DND-41 (cell line): ENCODE measurements around the gene GPHN.
A peak's percentile ranks its signal among the peaks of the same experiment; 100 is the strongest.

ENCODE experiments used
- ATAC-seq: fragments of 200-7000 bp; cut with Tn5 transposase; 3 replicates; pipeline ENCODE4 v1.9.1; 2021; ENCODE audit warnings: low read depth; ENCODE audit not compliant: insufficient read depth
- DNase-seq: peaks from one replicate; pipeline ENCODE4 v3.0.0-alpha.2; 2020
- H2AFZ ChIP-seq: 2 replicates; pipeline ENCODE4 v1.6.0; 2012; ENCODE audit warnings: low read depth, low read length
- H3K27ac ChIP-seq: 2 replicates; pipeline ENCODE4 v1.5.1; 2012; ENCODE audit warnings: low read length, inconsistent platforms
- H3K27me3 ChIP-seq: fragments of 200-600 bp; sonication (generic); 2 replicates; pipeline ENCODE4 v1.6.0; 2012; ENCODE audit warnings: low read length, mild to moderate bottlenecking, inconsistent platforms; ENCODE audit not compliant: insufficient read depth, poor library complexity
- H3K36me3 ChIP-seq: 2 replicates; pipeline ENCODE4 v1.5.1; 2012; ENCODE audit warnings: low read length, inconsistent platforms; ENCODE audit not compliant: insufficient read depth
- H3K4me1 ChIP-seq: 2 replicates; pipeline ENCODE4 v1.5.1; 2012; ENCODE audit warnings: mild to moderate bottlenecking, low read length; ENCODE audit not compliant: insufficient read depth
- H3K4me2 ChIP-seq: 2 replicates; pipeline ENCODE4 v1.6.0; 2012; ENCODE audit warnings: mild to moderate bottlenecking, moderate library complexity, low read length, inconsistent platforms; ENCODE audit not compliant: insufficient read depth
- H3K4me3 ChIP-seq, 2 experiments: fragments of 200-600 bp in 1 of 2; shearing (Covaris generic) in 1 of 2; 2 replicates each; pipeline ENCODE4 v1.5.1; 2012 to 2016; ENCODE audit warnings: inconsistent platforms in 2 of 2, low read length in 2 of 2, mild to moderate bottlenecking in 2 of 2, low read depth in 1 of 2, moderate library complexity in 1 of 2
- H3K79me2 ChIP-seq: 2 replicates; pipeline ENCODE4 v1.6.0; 2012; ENCODE audit warnings: low read length, inconsistent platforms; ENCODE audit not compliant: insufficient read depth
- H3K9ac ChIP-seq: 2 replicates; pipeline ENCODE4 v1.6.0; 2012; ENCODE audit warnings: low read depth, mild to moderate bottlenecking, inconsistent platforms, low read length, moderate library complexity
- H3K9me3 ChIP-seq: 2 replicates; pipeline ENCODE4 v1.5.1; 2012; ENCODE audit warnings: low read length, moderate library complexity, mild to moderate bottlenecking, inconsistent platforms; ENCODE audit not compliant: insufficient read depth, severe bottlenecking
- H4K20me1 ChIP-seq: 2 replicates; pipeline ENCODE4 v1.6.0; 2012; ENCODE audit warnings: low read length; ENCODE audit not compliant: insufficient read depth
- EZH2 ChIP-seq: IDR thresholded peaks from 3 replicates; pipeline ENCODE4 v1.6.1; 2012; ENCODE audit warnings: borderline replicate concordance, low read depth, mild to moderate bottlenecking, moderate library complexity, low read length, inconsistent platforms; ENCODE audit not compliant: severe bottlenecking
- TF ChIP-seq, protein P1 (sequence below): IDR thresholded peaks from 2 replicates; pipeline ENCODE4 v1.5.1; 2012; ENCODE audit warnings: borderline replicate concordance, low read length, moderate library complexity, mild to moderate bottlenecking; ENCODE audit not compliant: poor library complexity, severe bottlenecking; ENCODE audit errors: extremely low read depth

The GPHN gene

DNA sequence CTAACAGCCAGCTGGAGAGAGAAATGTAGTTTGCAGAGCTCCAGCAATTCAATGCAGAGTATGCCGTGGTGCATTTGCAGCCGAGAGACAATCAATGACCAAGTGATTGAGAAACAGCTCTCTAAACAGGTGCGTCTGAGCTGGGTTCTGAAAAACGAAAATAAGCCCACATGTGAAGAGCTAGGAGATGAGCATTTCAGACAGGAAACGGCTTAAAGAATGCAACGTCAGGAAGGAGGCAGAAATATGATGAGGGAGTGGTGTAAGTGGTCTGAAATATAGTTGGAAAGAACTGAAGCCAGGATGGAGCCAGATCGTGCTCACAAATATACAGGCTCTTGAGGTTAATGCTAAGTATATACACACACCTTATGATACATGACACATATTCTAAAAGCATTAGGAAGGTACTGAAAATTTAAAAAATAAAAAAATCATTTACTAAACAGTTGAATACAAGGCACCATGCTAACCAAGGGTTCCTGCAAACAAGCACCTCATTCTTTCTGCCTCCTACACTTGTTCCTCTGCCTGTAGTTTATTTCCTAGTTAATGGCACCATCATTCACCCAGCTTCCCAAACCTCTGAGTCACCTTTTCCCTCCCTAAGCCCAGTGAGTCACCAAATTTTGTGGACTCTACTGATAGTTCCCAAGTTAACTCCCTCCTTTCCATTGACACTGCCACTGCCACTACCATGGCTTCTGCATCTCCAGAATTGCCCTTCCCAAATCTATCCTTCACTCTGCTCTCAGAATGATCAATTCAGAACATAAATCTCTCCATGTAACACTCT lies 679.0 kb downstream of the GPHN start:
- peak overlapping the region in 1 of 2 experiments; percentile 43; a peak in 2 of 4 replicates for H3K4me3 ChIP-seq
- no peaks in the 10 kb centered on the region for H4K20me1 ChIP-seq
- DNase-seq = peak; percentile 67
- ATAC-seq = peak; percentile 93
- H3K9me3 ChIP-seq = no peaks in the 10 kb centered on the region
- H3K36me3 ChIP-seq = no peaks in the 10 kb centered on the region
- H2AFZ ChIP-seq = peak overlapping the region; percentile 71
- H3K27me3 ChIP-seq = no peaks in the 10 kb centered on the region
- TF ChIP-seq EZH2 = no peak
- TF ChIP-seq, protein P1, sequence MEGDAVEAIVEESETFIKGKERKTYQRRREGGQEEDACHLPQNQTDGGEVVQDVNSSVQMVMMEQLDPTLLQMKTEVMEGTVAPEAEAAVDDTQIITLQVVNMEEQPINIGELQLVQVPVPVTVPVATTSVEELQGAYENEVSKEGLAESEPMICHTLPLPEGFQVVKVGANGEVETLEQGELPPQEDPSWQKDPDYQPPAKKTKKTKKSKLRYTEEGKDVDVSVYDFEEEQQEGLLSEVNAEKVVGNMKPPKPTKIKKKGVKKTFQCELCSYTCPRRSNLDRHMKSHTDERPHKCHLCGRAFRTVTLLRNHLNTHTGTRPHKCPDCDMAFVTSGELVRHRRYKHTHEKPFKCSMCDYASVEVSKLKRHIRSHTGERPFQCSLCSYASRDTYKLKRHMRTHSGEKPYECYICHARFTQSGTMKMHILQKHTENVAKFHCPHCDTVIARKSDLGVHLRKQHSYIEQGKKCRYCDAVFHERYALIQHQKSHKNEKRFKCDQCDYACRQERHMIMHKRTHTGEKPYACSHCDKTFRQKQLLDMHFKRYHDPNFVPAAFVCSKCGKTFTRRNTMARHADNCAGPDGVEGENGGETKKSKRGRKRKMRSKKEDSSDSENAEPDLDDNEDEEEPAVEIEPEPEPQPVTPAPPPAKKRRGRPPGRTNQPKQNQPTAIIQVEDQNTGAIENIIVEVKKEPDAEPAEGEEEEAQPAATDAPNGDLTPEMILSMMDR = no peak
- H3K9ac ChIP-seq = peak overlapping the region; percentile 44
- H3K27ac ChIP-seq = peak overlapping the region; percentile 76
- peaks cover 25% of the 10 kb centered on the region for H3K4me1 ChIP-seq
- H3K4me2 ChIP-seq = peak overlapping the region; percentile 61
- H3K79me2 ChIP-seq = no peaks in the 10 kb centered on the region

DNA sequence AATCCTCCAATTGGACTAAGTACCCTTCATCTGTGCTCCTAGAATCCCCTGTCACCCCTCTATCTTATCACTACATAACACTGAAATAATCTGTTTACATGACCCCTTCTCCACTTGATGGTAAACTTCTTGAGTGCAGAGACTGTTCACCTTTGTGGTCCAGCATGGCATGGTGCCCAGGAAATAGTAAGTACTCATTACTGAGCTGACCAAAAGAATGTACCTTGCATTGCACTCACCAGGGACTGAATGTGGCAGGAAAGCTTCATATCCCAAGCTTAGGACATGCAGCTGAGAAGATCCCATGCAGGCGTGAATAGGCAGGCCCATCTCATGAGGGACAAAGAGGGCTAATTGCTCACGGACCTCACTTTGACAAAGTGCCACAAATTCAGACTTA lies 679.9 kb downstream of the GPHN start:
- no peak for TF ChIP-seq EZH2
- TF ChIP-seq, protein P1 = no peak
- Histone ChIP-seq H3K36me3 (no peaks in the 10 kb centered on the region), H4K20me1 (no peaks in the 10 kb centered on the region), H2AFZ (no peak overlapping the region), H3K27me3 (no peaks in the 10 kb centered on the region), H3K4me2 (no peak overlapping the region), H3K9me3 (no peaks in the 10 kb centered on the region), H3K4me1 (peaks cover 25% of the 10 kb centered on the region), H3K4me3 (no peak overlapping the region), H3K79me2 (no peaks in the 10 kb centered on the region), H3K9ac (no peak overlapping the region), H3K27ac (no peak overlapping the region)
- no peak for ATAC-seq
- no peak for DNase-seq

- TF ChIP-seq, protein P1 = no peak
- no peak for TF ChIP-seq EZH2
- no peaks in the 10 kb centered on the region for H3K27me3 ChIP-seq
- H3K27ac ChIP-seq = no peak overlapping the region
- H3K4me2 ChIP-seq = no peak overlapping the region
- H3K9ac ChIP-seq = no peak overlapping the region
- no peak overlapping the region for H2AFZ ChIP-seq
- DNase-seq (no peak), ATAC-seq (no peak)
- no peaks in the 10 kb centered on the region for H3K9me3 ChIP-seq
- peaks cover 25% of the 10 kb centered on the region for H3K4me1 ChIP-seq
- no peaks in the 10 kb centered on the region for H4K20me1 ChIP-seq
- H3K4me3 ChIP-seq = no peak overlapping the region
- H3K79me2 ChIP-seq = no peaks in the 10 kb centered on the region
- H3K36me3 ChIP-seq = no peaks in the 10 kb centered on the region
Observed at GRCh38 chr14:67188326-67188725, 680.4 kb downstream of the GPHN start.
